Common myeloid progenitor, CD34-positive (primary cell): ENCODE data around the gene OR2J2.
"Not testable (repeated sequence)": the region's sequence is repeated elsewhere in the genome, so short reads cannot be mapped to it uniquely, and the experiment has no call there.

Experiments
- CTCF ChIA-PET: fragments of 350-600 bp; sonication (Branson Sonifier 250); formaldehyde crosslinking; loops from one replicate; lab custom pipeline; 2021; ENCODE audit warnings: antibody characterized with exemption; lab: Charles Lee
- POLR2A ChIA-PET: fragments of 350-600 bp; sonication (Branson Sonifier 250); formaldehyde crosslinking; loops from one replicate; lab custom pipeline; 2021; ENCODE audit warnings: antibody characterized with exemption; lab: Charles Lee
- DNase-seq, 3 donors: peaks; one replicate each; pipeline versions ENCODE4 v3.0.0 to v3.0.0-alpha.2; 2013
- H3K27ac ChIP-seq, 2 experiments: 1 replicate in 1 of 2; 2 replicates in 1 of 2; pipeline ENCODE4 v1.7.0; 2013; ENCODE audit warnings: inconsistent platforms in 2 of 2, low read length in 2 of 2, mild to moderate bottlenecking in 2 of 2, low read depth in 1 of 2, moderate library complexity in 1 of 2; ENCODE audit not compliant: severe bottlenecking in 2 of 2, insufficient read depth in 1 of 2, poor library complexity in 1 of 2
- H3K27me3 ChIP-seq, 5 experiments: replicated peaks in 2 of 5; 1 replicate in 3 of 5; 2 replicates in 2 of 5; pipeline versions ENCODE4 v1.6.1 to v1.7.0; 2013; ENCODE audit warnings: low read length in 4 of 5, mild to moderate bottlenecking in 2 of 5, moderate library complexity in 2 of 5, inconsistent platforms in 1 of 5; ENCODE audit not compliant: insufficient read depth in 5 of 5, control insufficient read depth in 4 of 5
- H3K36me3 ChIP-seq, 4 experiments: 1 replicate in 2 of 4; 2 replicates in 2 of 4; pipeline versions ENCODE4 v1.6.1 to v1.7.0; 2013; ENCODE audit warnings: low read length in 3 of 4, control low read depth in 1 of 4, mild to moderate bottlenecking in 1 of 4; ENCODE audit not compliant: control insufficient read depth in 4 of 4, insufficient read depth in 4 of 4
- H3K4me1 ChIP-seq, 4 experiments: 1 replicate in 3 of 4; 2 replicates in 1 of 4; pipeline versions ENCODE4 v1.6.1 to v1.7.1; 2013; ENCODE audit warnings: low read length in 3 of 4, mild to moderate bottlenecking in 3 of 4, control low read depth in 1 of 4, inconsistent platforms in 1 of 4, moderate library complexity in 1 of 4; ENCODE audit not compliant: control insufficient read depth in 4 of 4, insufficient read depth in 4 of 4; ENCODE audit errors: control extremely low read depth in 1 of 4
- H3K4me3 ChIP-seq, 7 experiments: 1 replicate in 4 of 7; 2 replicates in 3 of 7; pipeline versions ENCODE4 v1.5.1 to v1.7.0; 2013; ENCODE audit warnings: mild to moderate bottlenecking in 7 of 7, low read length in 6 of 7, moderate library complexity in 6 of 7, inconsistent platforms in 2 of 7, low read depth in 2 of 7, control low read depth in 1 of 7; ENCODE audit not compliant: insufficient read depth in 4 of 7, control insufficient read depth in 1 of 7; ENCODE audit errors: extremely low read depth in 1 of 7
- H3K9me3 ChIP-seq, 5 experiments: 1 replicate in 4 of 5; 2 replicates in 1 of 5; pipeline versions ENCODE4 v1.6.1 to v1.7.1; 2013; ENCODE audit warnings: low read length in 4 of 5, mild to moderate bottlenecking in 2 of 5, inconsistent platforms in 1 of 5, low read depth in 1 of 5, moderate library complexity in 1 of 5; ENCODE audit not compliant: control insufficient read depth in 4 of 5, insufficient read depth in 2 of 5; ENCODE audit errors: control extremely low read depth in 1 of 5
- WGBS: methylation state at CpG from one replicate; pipeline ENCODE4 v1.1.5; 2013; ENCODE audit not compliant: insufficient coverage; 5-methylcytosine and 5-hydroxymethylcytosine counted together

Gene OR2J2

DNA sequence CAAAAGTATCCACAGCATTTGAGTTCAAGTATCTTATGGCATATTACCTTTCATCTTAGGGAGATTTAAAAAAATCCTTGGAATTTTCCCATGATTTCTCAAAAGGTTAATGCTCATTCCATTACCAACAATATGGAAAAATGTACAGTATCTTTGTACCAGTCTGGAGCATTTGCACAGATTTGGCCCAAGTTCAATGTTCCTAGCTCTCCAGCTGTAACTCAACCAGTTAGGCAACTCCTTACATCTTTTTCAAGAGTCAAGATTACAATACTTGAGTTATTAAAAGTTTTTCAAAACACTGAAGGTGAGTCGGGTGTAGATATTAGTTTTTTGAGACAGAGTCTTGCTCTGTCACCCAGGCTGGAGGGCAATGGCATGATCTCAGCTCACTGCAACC is 1.0 kb downstream of the OR2J2 start:
- DNase-seq, result no peak
- Histone ChIP-seq H3K27me3 (peaks cover 0 to 9% (median 0%) of the 10 kb centered on the region in 5 experiments), H3K36me3 (no peaks in the 10 kb centered on the region), H3K4me1 (no peaks in the 10 kb centered on the region), H3K4me3 (no peak overlapping the region), H3K9me3 (no peaks in the 10 kb centered on the region), H3K27ac (no peak overlapping the region)
- CTCF ChIA-PET, result no interaction called here
- POLR2A ChIA-PET, result no interaction called here
- WGBS, result 100% methylated on average over 1 of the region's 1 CpG

DNA sequence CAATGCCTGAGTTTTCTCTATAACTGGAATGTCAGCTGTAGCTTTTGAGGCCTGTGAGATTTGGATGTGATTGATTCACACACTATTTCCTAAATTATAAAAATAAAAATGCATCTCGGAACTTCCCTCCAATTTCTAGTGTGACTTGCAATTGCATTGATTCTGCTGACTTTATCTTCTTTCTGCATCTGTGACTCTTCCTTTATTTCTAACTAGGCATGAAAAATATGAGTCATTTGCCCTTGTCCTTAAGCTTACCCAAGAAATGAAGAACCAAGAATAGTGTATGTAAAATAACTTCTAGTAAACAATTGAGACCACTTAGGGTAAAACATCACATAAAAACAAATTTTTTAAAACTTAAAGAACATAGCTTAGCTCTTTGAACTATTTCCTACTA is 12.9 kb downstream of the OR2J2 start:
- peak in 2 of 3 donors; percentile 44 to 56 for DNase-seq
- H3K4me1 ChIP-seq, result no peaks in the 10 kb centered on the region
- H3K36me3 ChIP-seq, result no peaks in the 10 kb centered on the region
- no peak overlapping the region for H3K4me3 ChIP-seq
- H3K27me3 ChIP-seq, result peaks cover 0 to 2% (median 0%) of the 10 kb centered on the region in 5 experiments
- CTCF ChIA-PET, result interaction anchor here (0.6 kb wide), 1 partner anchor 10 kb away, joined by 3 read pairs; no protein-coding TSS in a partner anchor
- H3K9me3 ChIP-seq, result no peaks in the 10 kb centered on the region
- no peak overlapping the region for H3K27ac ChIP-seq
- WGBS, result 0% methylated on average over 1 of the region's 1 CpG
- POLR2A ChIA-PET, result no interaction called here

DNA sequence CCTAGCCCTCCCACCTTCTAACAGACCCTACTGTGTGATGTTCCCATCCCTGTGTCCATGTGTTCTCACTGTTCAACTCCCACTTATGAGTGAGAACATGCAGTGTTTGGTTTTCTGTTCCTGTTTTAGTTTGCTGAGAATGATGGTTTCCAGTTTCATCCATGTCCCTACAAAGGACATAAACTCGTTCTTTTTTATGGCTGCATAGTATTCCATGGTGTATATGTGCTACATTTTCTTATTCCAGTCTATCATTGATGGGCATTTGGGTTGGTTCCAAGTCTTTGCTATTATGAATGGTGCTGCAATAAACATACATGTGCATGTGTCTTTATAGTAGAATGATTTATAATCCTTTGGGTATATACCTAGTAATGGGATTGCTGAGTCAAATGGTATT is 18.0 kb downstream of the OR2J2 start:
- CTCF ChIA-PET, POLR2A ChIA-PET, H3K27ac ChIP-seq, H3K27me3 ChIP-seq, H3K9me3 ChIP-seq, H3K4me1 ChIP-seq, H3K4me3 ChIP-seq, DNase-seq, H3K36me3 ChIP-seq: not testable (repeated sequence)
- WGBS, result no CpG with 5 or more reads among the region's 1 CpG

DNA sequence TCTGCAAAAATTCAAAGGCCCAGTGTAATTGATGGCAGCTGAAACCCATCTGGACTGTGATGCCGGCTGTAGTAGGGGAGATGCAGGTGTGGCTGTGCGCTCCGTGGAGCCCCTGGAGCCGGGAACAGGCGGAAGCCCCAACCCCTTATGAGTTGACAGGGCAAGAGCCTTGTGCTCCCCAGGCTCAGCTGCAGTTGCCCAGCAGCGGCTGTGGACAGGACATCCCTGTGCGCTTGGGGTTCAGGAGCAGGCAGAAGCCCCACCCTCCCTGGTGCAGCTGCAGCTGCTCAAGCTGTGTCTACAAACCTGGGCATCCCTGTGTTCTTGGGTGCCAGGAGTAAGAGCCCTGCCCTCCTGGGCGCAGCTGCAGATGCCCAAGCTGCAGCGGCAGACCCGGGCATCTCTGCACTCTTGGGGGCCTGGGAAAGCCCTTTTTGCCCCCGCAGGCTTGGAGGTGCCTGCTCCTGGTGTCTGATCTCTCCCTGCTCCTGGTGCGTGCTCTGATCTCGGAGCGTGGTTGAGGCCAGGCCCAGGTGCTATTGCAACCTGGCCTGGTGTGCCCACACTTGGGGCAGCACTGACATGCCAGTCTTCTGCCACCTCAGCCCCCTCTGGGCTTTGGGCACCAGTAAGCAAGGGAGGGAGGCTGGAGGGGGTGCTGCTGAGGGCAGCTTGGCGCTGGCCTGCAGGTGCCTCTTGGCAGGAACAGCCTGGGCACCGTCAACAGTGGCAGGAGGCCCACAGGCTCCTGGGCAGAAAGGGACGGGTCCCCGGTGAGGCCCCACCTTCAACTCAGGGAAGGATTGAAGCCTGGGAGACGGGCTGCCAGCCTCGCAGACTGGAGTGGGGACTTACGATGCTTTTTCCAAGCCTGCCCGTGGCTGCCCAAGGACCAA is 30.3 kb downstream of the OR2J2 start:
- POLR2A ChIA-PET, result no interaction called here
- peaks cover 0 to 9% (median 2%) of the 10 kb centered on the region in 5 experiments for H3K9me3 ChIP-seq
- no peak overlapping the region for H3K27ac ChIP-seq
- H3K4me3 ChIP-seq, result no peak overlapping the region
- no peaks in the 10 kb centered on the region for H3K4me1 ChIP-seq
- WGBS, result 93% methylated on average over 22 of the region's 22 CpGs
- CTCF ChIA-PET, result no interaction called here
- H3K27me3 ChIP-seq, result peaks cover 0 to 2% (median 0%) of the 10 kb centered on the region in 5 experiments
- no peaks in the 10 kb centered on the region for H3K36me3 ChIP-seq
- DNase-seq, result no peak

DNA sequence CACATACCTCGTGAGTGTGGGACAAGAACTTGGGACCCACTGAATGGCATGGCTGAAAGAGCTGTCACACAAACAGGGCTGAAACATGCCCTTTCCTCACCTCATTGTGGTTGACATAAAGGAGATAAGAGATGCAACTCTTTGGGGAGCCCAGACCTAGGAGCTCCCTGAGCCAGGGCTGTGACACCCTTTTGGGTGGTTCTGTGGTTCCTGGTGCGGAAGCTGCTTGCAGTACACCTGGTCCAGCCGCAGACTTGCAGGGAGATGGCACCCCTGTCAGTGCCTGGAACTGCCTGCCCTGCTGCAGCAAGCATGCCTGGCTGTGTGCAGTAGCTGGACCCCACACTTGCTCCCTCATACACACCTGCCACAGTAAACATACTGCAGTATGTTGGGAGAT is 31.3 kb downstream of the OR2J2 start:
- WGBS, result 100% methylated on average over 3 of the region's 3 CpGs

DNA sequence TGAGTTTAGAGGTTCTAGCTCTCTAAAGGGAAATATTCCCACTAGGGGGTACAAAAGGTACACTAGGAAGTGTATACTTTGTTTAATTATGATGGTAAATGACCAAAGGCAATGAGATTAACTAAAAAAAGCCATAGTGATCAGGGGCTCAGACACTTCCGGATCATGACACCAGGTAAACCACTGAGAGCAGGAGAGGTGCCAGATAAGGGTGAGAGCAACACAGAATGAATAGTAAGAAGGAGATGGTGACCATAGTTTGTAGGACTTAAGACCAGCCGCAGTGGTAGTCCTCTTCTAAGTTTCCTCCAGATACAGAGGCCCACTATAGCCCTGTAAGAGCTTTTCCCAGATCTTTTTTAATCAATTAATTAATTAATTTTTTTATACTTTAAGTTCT is 40.8 kb downstream of the OR2J2 start:
- no peaks in the 10 kb centered on the region for H3K9me3 ChIP-seq
- H3K27me3 ChIP-seq, result peaks cover 0 to 7% (median 0%) of the 10 kb centered on the region in 5 experiments
- H3K4me3 ChIP-seq, result no peak overlapping the region
- no peak overlapping the region for H3K27ac ChIP-seq
- 100% methylated on average over 1 of the region's 2 CpGs for WGBS
- CTCF ChIA-PET, result no interaction called here
- H3K36me3 ChIP-seq, result no peaks in the 10 kb centered on the region
- no peak for DNase-seq
- H3K4me1 ChIP-seq, result no peaks in the 10 kb centered on the region
- POLR2A ChIA-PET, result no interaction called here

More for the DNA sequence above, 31.3 kb downstream of the OR2J2 start:
- Histone ChIP-seq H3K27ac (no peak overlapping the region), H3K4me1 (no peaks in the 10 kb centered on the region), H3K4me3 (no peak overlapping the region), H3K27me3 (peaks cover 0 to 2% (median 0%) of the 10 kb centered on the region in 5 experiments), H3K9me3 (peaks cover 0 to 9% (median 2%) of the 10 kb centered on the region in 5 experiments), H3K36me3 (no peaks in the 10 kb centered on the region)
- POLR2A ChIA-PET, result no interaction called here
- CTCF ChIA-PET, result no interaction called here
- DNase-seq, result no peak

DNA sequence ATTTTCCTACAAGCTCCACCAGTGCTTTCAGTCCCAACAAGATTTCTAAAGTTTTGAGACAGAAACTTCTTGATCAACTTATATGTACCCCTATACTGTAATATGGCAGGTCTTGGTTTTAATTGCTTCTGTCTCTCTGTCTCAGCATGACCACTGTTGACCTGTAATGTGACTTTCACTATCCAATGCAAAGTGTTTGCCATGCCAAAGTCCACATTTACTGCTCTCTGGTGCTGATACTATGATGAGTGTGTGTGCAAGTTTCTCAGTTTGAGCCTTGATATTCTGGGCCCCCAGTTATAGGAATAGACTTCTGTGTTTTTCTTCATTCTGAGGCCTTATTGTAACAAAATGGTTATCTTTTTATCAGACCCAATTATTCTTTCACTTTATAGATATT is 45.8 kb downstream of the OR2J2 start:
- Histone ChIP-seq H3K4me3 (no peak overlapping the region), H3K9me3 (no peaks in the 10 kb centered on the region), H3K27ac (no peak overlapping the region), H3K27me3 (peaks cover 0 to 7% (median 0%) of the 10 kb centered on the region in 5 experiments), H3K4me1 (no peaks in the 10 kb centered on the region), H3K36me3 (no peaks in the 10 kb centered on the region)
- POLR2A ChIA-PET, result no interaction called here
- DNase-seq, result no peak
- CTCF ChIA-PET, result no interaction called here
